H1 (cell line): Measurements from ENCODE around the gene FAM221B. TPM values are rescaled to one million over a fixed set of nuclear protein-coding genes. Genes with fewer than 3 reads are reported as not detected.

ENCODE experiments used
- CTCF ChIA-PET: fragments of 300-600 bp; sonication (Branson Sonifier 250); formaldehyde crosslinking; loops from one replicate; lab custom pipeline; 2021; ENCODE audit not compliant: partially characterized antibody; lab: Charles Lee
- POLR2A ChIA-PET: fragments of 300-600 bp; sonication (Branson Sonifier 250); formaldehyde crosslinking; loops from one replicate; lab custom pipeline; 2021; ENCODE audit warnings: inconsistent platforms; ENCODE audit not compliant: partially characterized antibody; lab: Charles Lee
- DNase-seq, 2 experiments: peaks; one replicate each; pipeline versions ENCODE4 v3.0.0 to v3.0.0-alpha.2; 2010 to 2022; ENCODE audit warnings: low spot score in 2 of 2, low read depth in 1 of 2, mixed read lengths in 1 of 2
- FAIRE-seq: peaks from 2 replicates; lab custom pipeline; 2011; peaks lifted over from hg19 to GRCh38; lab: Jason Lieb, UNC
- H2AFZ ChIP-seq: 2 replicates; pipeline ENCODE4 v1.8.1; 2012; ENCODE audit warnings: low read length, inconsistent platforms
- H2AK5ac ChIP-seq: 2 replicates; pipeline ENCODE4 v1.6.1; 2013; ENCODE audit warnings: low read depth, low read length
- H2BK120ac ChIP-seq: replicated peaks from 2 replicates; pipeline ENCODE3; 2013; ENCODE audit warnings: low read depth, low read length, inconsistent platforms
- H2BK12ac ChIP-seq: 2 replicates; pipeline ENCODE4 v1.6.1; 2013; ENCODE audit warnings: low read depth, low read length
- H2BK15ac ChIP-seq: 2 replicates; pipeline ENCODE4 v1.6.1; 2013; ENCODE audit warnings: low read length
- H2BK20ac ChIP-seq: 2 replicates; pipeline ENCODE4 v1.6.1; 2013; ENCODE audit warnings: low read length
- H2BK5ac ChIP-seq: 2 replicates; pipeline ENCODE4 v1.6.1; 2013; ENCODE audit warnings: low read depth, low read length
- H3K14ac ChIP-seq: 2 replicates; pipeline ENCODE4 v1.6.1; 2013; ENCODE audit warnings: inconsistent platforms; ENCODE audit not compliant: insufficient read length
- H3K18ac ChIP-seq: 2 replicates; pipeline ENCODE4 v1.6.1; 2013; ENCODE audit warnings: low read length; ENCODE audit errors: extremely low read depth
- H3K23ac ChIP-seq: 2 replicates; pipeline ENCODE4 v1.6.1; 2013; ENCODE audit warnings: inconsistent platforms; ENCODE audit not compliant: insufficient read length
- H3K23me2 ChIP-seq: 2 replicates; pipeline ENCODE4 v1.6.1; 2013; ENCODE audit warnings: low read depth, low read length
- H3K27ac ChIP-seq: 2 replicates; pipeline ENCODE4 v1.6.1; 2011; ENCODE audit warnings: low read depth, low read length, inconsistent platforms
- H3K27me3 ChIP-seq, 4 experiments: replicated peaks in 1 of 4; 1 replicate in 1 of 4; 2 replicates in 3 of 4; pipeline versions ENCODE4 v1.6.1 to v1.8.1; 2011 to 2013; ENCODE audit warnings: low read length in 3 of 4, mild to moderate bottlenecking in 3 of 4, inconsistent platforms in 2 of 4, mixed read lengths in 2 of 4, moderate library complexity in 1 of 4; ENCODE audit not compliant: control insufficient read depth in 3 of 4, insufficient read depth in 3 of 4; ENCODE audit errors: extremely low read depth in 1 of 4
- H3K36me3 ChIP-seq, 4 experiments: 2 replicates each; pipeline versions ENCODE4 v1.6.1 to v1.8.1; 2011 to 2013; ENCODE audit warnings: mild to moderate bottlenecking in 4 of 4, low read length in 3 of 4, moderate library complexity in 2 of 4, control low read depth in 1 of 4, inconsistent platforms in 1 of 4; ENCODE audit not compliant: insufficient read depth in 4 of 4, control insufficient read depth in 2 of 4
- H3K4ac ChIP-seq: replicated peaks from 2 replicates; pipeline ENCODE3; 2013; ENCODE audit warnings: low read length, low read depth, mixed read lengths, inconsistent platforms; ENCODE audit not compliant: insufficient read length
- H3K4me1 ChIP-seq, 4 experiments: replicated peaks in 1 of 4; 1 replicate in 1 of 4; 2 replicates in 3 of 4; pipeline versions ENCODE4 v1.6.1 to v1.8.1; 2011 to 2013; ENCODE audit warnings: low read length in 3 of 4, inconsistent platforms in 2 of 4, mixed read lengths in 1 of 4; ENCODE audit not compliant: insufficient read depth in 4 of 4, control insufficient read depth in 3 of 4
- H3K4me2 ChIP-seq, 2 experiments: 2 replicates each; pipeline versions ENCODE4 v1.6.1 to v1.8.1; 2011 to 2013; ENCODE audit warnings: low read depth in 2 of 2, low read length in 2 of 2, control low read depth in 1 of 2, inconsistent platforms in 1 of 2, mild to moderate bottlenecking in 1 of 2; ENCODE audit not compliant: insufficient read depth in 1 of 2
- H3K4me3 ChIP-seq, 4 experiments: fragments of 200-600, 300-600 bp in 1 of 4; sonication (generic), shearing (Covaris generic), sonication (Bioruptor Twin) in 1 of 4; 2 replicates each; pipeline versions ENCODE4 v1.5.1 to v1.8.1; 2011 to 2016; ENCODE audit warnings: low read length in 4 of 4, low read depth in 3 of 4, control low read depth in 2 of 4, inconsistent platforms in 2 of 4, mild to moderate bottlenecking in 2 of 4, mixed read lengths in 1 of 4, moderate library complexity in 1 of 4; ENCODE audit not compliant: insufficient read depth in 2 of 4; ENCODE audit errors: extremely low read depth in 1 of 4
- H3K56ac ChIP-seq: replicated peaks from 2 replicates; pipeline ENCODE3; 2013; ENCODE audit warnings: low read depth, mild to moderate bottlenecking, mixed read lengths, low read length, inconsistent platforms; ENCODE audit not compliant: insufficient read length
- H3K79me1 ChIP-seq: 2 replicates; pipeline ENCODE4 v1.6.1; 2013; ENCODE audit warnings: low read depth, low read length, control low read depth
- H3K79me2 ChIP-seq, 2 experiments: 2 replicates each; pipeline versions ENCODE4 v1.6.1 to v1.8.1; 2012 to 2013; ENCODE audit warnings: low read length in 2 of 2, mild to moderate bottlenecking in 2 of 2, inconsistent platforms in 1 of 2; ENCODE audit not compliant: insufficient read depth in 2 of 2, control insufficient read depth in 1 of 2
- H3K9ac ChIP-seq, 4 experiments: replicated peaks in 1 of 4; 1 replicate in 1 of 4; 2 replicates in 3 of 4; pipeline versions ENCODE4 v1.6.1 to v1.8.1; 2011 to 2013; ENCODE audit warnings: low read depth in 3 of 4, low read length in 3 of 4, control low read depth in 2 of 4, mild to moderate bottlenecking in 2 of 4, moderate library complexity in 2 of 4, inconsistent platforms in 1 of 4; ENCODE audit errors: extremely low read depth in 1 of 4
- H3K9me3 ChIP-seq, 2 experiments: 2 replicates each; pipeline versions ENCODE4 v1.6.1 to v1.8.1; 2012 to 2013; ENCODE audit warnings: mild to moderate bottlenecking in 2 of 2, moderate library complexity in 2 of 2, control low read depth in 1 of 2, inconsistent platforms in 1 of 2, low read depth in 1 of 2, low read length in 1 of 2, mixed read lengths in 1 of 2; ENCODE audit not compliant: insufficient read depth in 2 of 2
- H4K20me1 ChIP-seq, 2 experiments: replicated peaks in 1 of 2; 2 replicates each; pipeline versions ENCODE3 to v1.8.1; 2011 to 2013; ENCODE audit warnings: inconsistent platforms in 2 of 2, low read length in 2 of 2, mild to moderate bottlenecking in 1 of 2; ENCODE audit not compliant: insufficient read depth in 2 of 2, control insufficient read depth in 1 of 2
- H4K5ac ChIP-seq: 2 replicates; pipeline ENCODE4 v1.6.1; 2013; ENCODE audit warnings: low read length, low read depth, mixed read lengths, inconsistent platforms; ENCODE audit not compliant: insufficient read length
- H4K8ac ChIP-seq: 2 replicates; pipeline ENCODE4 v1.8.0; 2013; ENCODE audit warnings: mild to moderate bottlenecking, moderate library complexity, low read length, inconsistent platforms; ENCODE audit not compliant: insufficient read depth; ENCODE audit errors: extremely low read depth
- H4K91ac ChIP-seq: replicated peaks from 2 replicates; pipeline ENCODE3; 2013; ENCODE audit warnings: low read length, mixed read lengths, inconsistent platforms; ENCODE audit not compliant: insufficient read length
- EP300 ChIP-seq, 2 experiments: IDR thresholded peaks; 1 replicate in 1 of 2; 2 replicates in 1 of 2; pipeline ENCODE4 v1.6.1; 2011 to 2012; ENCODE audit warnings: low read depth in 2 of 2, low read length in 2 of 2, mild to moderate bottlenecking in 2 of 2, borderline replicate concordance in 1 of 2, inconsistent platforms in 1 of 2, moderate library complexity in 1 of 2
- FOSL1 ChIP-seq: IDR thresholded peaks from 2 replicates; pipeline ENCODE4 v1.6.1; 2011; ENCODE audit warnings: mild to moderate bottlenecking, low read depth, low read length, moderate library complexity; ENCODE audit not compliant: insufficient read depth
- KDM5A ChIP-seq: fragments of 200-600 bp; IDR thresholded peaks from 2 replicates; pipeline ENCODE4 v1.7.1; 2012; ENCODE audit warnings: mild to moderate bottlenecking, low read length, inconsistent platforms, mixed read lengths
- MAX ChIP-seq: IDR thresholded peaks from 2 replicates; pipeline ENCODE4 v1.6.1; 2012; ENCODE audit warnings: inconsistent platforms
- POU5F1 ChIP-seq: IDR thresholded peaks from 2 replicates; pipeline ENCODE4 v1.6.1; 2011; ENCODE audit warnings: low read depth, mild to moderate bottlenecking, low read length, moderate library complexity
- SIN3A ChIP-seq, 2 experiments: IDR thresholded peaks in 1 of 2; conservative IDR thresholded peaks in 1 of 2; 2 replicates each; pipeline ENCODE4 v1.6.1; 2011 to 2012; ENCODE audit warnings: low read length in 2 of 2, improper control_type of control experiment in 1 of 2, low read depth in 1 of 2, mild to moderate bottlenecking in 1 of 2
- WGBS, 2 experiments: shearing (Covaris generic) in 1 of 2; methylation state at CpG; one replicate each; pipeline versions ENCODE4 v1.1.6 to v1.1.7; 2013 to 2015; ENCODE audit warnings: low lambda C conversion rate in 2 of 2, mixed read lengths in 2 of 2, inconsistent platforms in 1 of 2, low coverage in 1 of 2, missing lambda C conversion rate in 1 of 2; ENCODE audit not compliant: insufficient replicate concordance in 2 of 2, insufficient coverage in 1 of 2, insufficient read length in 1 of 2; ENCODE audit errors: extremely low coverage in 1 of 2, missing lambda C conversion rate in 1 of 2; 5-methylcytosine and 5-hydroxymethylcytosine counted together
- polyA plus RNA-seq, 7 experiments: library from polyadenylated mRNA; depleted of rRNA in 3 of 7; stranded (reverse) in 5 of 7; unstranded in 2 of 7; fragments of >200 nt in 5 of 7; fragments of 200-250 nt in 2 of 7; gene quantifications; 1 replicate in 5 of 7; 2 replicates in 1 of 7; 4 replicates in 1 of 7; pipeline versions ENCODE4 v1.2.1 to v1.2.3, GENCODE V29; 2011 to 2013; ENCODE audit warnings: missing spikeins in 2 of 7, mixed read lengths in 2 of 7
- total RNA-seq: library from RNA; stranded (reverse); fragmentation: NEBNext Ultra II Directional; extraction: Animal tissue kit (Norgen Biotek cat#: 25700); gene quantifications from 2 replicates; pipeline ENCODE4 v1.2.1, GENCODE V29; 2021

The FAM221B gene
- total and polyA plus RNA-seq, 2 of the 8 experiments (the other 6 are each of a cell fraction or from before 2014, with no cell fraction given), result not detected

GRCh38 chr9:35797311-35798109 lies 31.0 kb downstream of the FAM221B start:
- ChIA-PET CTCF (interaction anchor here (0.9 to 4.8 kb wide), 6 partner anchors 7 to 148 kb away, joined by 3 to 18 read pairs (median 8); partner anchors contain the start of genes HINT2 and SPAG8), POLR2A (no interaction called here)
- DNase-seq (no peak), FAIRE-seq (no peak)
- Histone ChIP-seq H2AFZ (no peak overlapping the region), H3K14ac (no peak overlapping the region), H3K9ac (no peak overlapping the region), H3K18ac (no peak overlapping the region), H2AK5ac (no peak overlapping the region), H3K4me3 (no peak overlapping the region), H3K23ac (no peak overlapping the region), H3K56ac (no peak overlapping the region), H3K4me2 (no peak overlapping the region), H3K27me3 (peaks cover 0 to 1% (median 0%) of the 10 kb centered on the region in 4 experiments; a peak in 3 of 7 replicates), H4K20me1 (peaks cover 0 to 2% of the 10 kb centered on the region in 2 experiments), H3K79me1 (no peaks in the 10 kb centered on the region), H2BK5ac (no peak overlapping the region), H3K4ac (no peak overlapping the region), H3K4me1 (peaks cover 0 to 1% (median 0%) of the 10 kb centered on the region in 4 experiments; a peak in 1 of 7 replicates), H2BK12ac (no peak overlapping the region), H3K23me2 (no peaks in the 10 kb centered on the region; the same call in 1 of the 2 replicates), H3K27ac (no peak overlapping the region), H4K91ac (no peak overlapping the region), H2BK15ac (no peak overlapping the region), H3K36me3 (peaks cover 0 to 4% (median 0%) of the 10 kb centered on the region in 4 experiments; a peak in 3 of 8 replicates), H2BK20ac (no peak overlapping the region), H3K9me3 (no peaks in the 10 kb centered on the region), H2BK120ac (no peak overlapping the region), H3K79me2 (no peaks in the 10 kb centered on the region), H4K5ac (no peak overlapping the region), H4K8ac (no peak overlapping the region)
- WGBS, 2 experiments, result 92% methylated on average over 6 of the region's 6 CpGs; no CpG with 5 or more reads in 1 of the 2 experiments
- TF ChIP-seq KDM5A (no peak), FOSL1 (no peak), POU5F1 (no peak), SIN3A (conservative IDR thresholded peaks at IDR 0.05 in 1 of 2, IDR thresholded peaks at IDR 0.05 in 1 of 2; ENCODE audit: low read depth in 1 of 2, low read length in 2 of 2) (no peak), EP300 (IDR thresholded peaks at IDR 0.05; ENCODE audit: borderline replicate concordance in 1 of 2, low read depth in 2 of 2, low read length in 2 of 2) (no peak), MAX (no peak)
